NCI-H524 (cell line): Measurements from ENCODE around the gene PET100.

Experiments used
- DNase-seq, 2 experiments: peaks; one replicate each; lab custom pipeline; 2025; lab: John Stamatoyannopoulos, UW

Gene PET100

DNA sequence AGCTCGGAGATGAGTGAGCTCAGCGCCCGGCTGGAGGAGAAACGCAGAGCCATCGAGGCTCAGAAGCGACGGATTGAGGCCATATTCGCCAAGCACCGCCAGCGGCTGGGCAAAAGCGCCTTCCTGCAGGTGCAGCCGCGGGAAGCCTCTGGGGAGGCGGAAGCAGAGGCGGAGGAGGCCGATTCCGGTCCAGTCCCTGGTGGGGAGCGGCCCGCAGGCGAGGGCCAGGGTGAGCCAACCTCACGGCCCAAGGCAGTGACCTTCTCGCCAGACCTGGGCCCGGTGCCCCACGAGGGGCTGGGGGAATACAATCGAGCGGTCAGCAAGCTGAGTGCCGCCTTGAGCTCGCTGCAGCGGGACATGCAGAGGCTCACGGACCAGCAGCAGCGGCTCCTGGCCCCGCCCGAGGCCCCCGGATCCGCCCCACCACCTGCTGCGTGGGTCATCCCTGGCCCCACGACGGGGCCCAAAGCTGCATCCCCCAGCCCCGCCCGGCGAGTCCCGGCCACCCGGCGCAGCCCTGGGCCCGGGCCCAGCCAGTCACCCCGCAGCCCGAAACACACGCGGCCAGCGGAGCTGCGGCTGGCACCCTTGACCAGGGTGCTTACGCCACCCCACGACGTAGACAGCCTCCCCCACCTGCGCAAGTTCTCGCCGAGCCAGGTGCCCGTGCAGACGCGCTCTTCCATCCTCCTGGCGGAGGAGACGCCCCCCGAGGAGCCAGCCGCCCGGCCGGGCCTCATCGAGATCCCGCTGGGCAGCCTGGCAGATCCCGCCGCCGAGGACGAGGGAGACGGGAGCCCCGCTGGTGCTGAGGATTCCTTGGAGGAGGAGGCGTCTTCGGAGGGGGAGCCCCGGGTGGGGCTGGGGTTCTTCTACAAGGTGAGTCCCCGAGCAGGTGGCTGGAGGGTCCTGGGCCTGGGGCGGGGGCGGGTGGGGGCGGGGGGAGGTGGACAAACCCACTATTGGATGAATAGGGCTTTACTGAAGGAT, 17.0 kb upstream of the PET100 start:
- DNase-seq: no peak

DNA sequence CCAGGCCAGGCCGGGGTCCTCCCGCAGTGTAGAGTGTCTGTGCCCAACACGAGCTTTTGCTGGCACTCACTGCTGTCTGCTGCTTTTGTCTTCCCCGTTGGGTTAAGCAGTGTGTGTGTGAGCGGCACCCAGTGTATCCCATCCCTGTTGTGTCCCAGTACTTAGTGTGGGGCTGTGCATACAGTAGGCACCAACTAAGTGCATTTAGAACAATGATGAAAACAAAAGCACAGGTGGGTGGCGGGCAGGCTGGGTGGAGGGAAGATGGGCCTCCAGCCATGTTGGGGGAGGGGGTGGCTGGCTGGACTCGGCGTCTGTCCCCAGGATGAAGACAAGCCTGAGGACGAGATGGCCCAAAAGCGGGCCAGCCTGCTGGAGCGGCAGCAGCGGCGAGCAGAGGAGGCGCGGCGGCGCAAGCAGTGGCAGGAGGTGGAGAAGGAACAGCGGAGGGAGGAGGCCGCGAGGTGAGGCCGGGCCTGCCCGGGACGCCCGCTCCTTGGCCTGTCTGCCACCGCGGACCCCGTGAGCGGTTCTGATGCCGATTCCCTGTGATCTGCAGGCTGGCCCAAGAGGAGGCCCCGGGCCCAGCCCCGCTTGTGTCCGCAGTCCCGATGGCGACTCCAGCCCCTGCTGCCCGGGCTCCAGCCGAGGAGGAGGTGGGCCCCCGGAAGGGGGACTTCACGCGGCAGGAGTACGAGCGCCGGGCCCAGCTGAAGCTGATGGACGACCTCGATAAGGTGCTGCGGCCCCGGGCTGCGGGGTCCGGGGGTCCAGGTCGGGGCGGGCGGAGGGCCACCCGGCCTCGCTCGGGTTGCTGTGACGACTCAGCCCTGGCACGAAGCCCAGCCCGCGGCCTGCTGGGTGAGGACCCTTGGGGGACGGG, 14.5 kb upstream of the PET100 start:
- no peak for DNase-seq

GRCh38 chr19:7617172-7617571, 12.4 kb upstream of the PET100 start:
- DNase-seq: no peak

DNA sequence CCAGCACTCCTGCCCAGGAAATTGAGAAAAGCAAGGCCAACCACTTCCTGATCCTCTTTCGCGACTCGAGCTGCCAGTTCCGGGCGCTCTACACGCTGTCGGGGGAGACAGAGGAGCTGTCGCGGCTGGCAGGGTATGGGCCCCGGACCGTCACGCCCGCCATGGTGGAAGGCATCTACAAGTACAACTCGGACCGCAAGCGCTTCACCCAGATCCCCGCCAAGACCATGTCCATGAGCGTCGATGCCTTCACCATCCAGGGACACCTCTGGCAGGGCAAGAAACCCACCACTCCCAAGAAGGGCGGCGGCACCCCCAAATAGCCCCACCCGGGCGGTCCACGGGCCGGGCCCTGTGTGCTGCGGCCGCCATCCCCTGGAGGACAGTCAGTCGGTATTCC, 11.9 kb upstream of the PET100 start:
- no peak for DNase-seq

DNA sequence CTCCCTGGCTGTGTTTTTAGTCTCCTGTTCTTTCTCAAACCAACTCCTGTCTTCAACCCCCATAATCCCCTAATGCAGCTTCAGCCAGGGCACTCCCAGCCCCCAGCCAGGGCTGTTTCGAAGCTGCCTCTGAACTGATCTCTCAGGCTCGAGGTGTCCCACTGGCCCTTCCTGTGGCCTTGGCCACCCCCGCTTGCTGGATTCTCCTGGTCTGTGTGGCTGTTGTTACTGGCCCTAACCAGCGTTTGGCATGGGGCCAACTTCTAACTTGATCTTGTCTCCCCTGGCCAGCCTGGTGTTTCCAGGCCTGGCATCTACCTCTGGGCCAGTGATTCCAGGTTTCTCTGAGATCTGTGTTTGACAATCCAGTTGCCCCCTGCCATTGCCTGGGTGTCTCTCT, 11.2 kb upstream of the PET100 start:
- DNase-seq: no peak

- DNase-seq: peak in 1 of 2 experiments; percentile 45
Measured at GRCh38 chr19:7618771-7619510, 10.7 kb upstream of the PET100 start.

GRCh38 chr19:7619671-7620441, 9.7 kb upstream of the PET100 start:
- no peak for DNase-seq

GRCh38 chr19:7620442-7621412, 8.9 kb upstream of the PET100 start:
- DNase-seq: no peak

DNA sequence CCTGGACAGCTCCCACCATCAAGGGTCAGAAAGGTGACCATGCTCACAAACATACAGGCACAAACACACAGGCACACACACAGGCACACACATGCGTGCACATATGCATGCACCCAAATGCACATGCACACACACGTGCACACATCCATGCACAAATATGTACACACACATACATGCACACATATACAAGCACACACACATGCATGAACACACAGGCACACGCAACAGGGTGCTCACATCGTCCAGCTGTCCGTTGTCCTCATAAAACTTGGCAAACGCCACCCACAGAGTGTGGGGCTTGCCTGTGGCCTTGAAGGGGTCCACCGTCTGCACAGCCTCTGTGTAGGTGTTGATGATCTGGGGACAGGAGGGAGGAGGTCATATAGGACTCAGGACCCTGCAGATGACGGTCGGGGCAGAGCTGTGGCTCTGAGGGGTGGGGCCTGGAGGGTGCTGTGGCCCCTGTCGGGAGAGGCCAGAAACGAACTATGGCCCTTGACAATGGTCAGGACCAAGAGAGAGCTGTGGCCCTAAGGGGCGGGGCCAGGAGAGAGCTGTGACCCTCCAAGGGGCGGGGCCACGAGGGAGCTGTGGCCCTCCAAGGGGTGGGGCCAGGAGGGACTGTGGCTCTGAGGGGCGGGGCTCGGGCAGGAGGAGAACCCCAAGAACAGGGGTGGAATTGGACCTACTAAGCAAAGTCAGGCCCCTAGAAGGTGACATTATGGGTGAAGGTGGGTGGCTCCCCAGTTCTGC, 6.5 kb upstream of the PET100 start:
- no peak for DNase-seq

- no peak for DNase-seq
Measured at GRCh38 chr19:7623725-7624603, 5.6 kb upstream of the PET100 start.

- no peak for DNase-seq
Measured at GRCh38 chr19:7624810-7625209, 4.8 kb upstream of the PET100 start.

- no peak for DNase-seq
Measured at GRCh38 chr19:7625763-7626372, 3.7 kb upstream of the PET100 start.

- no peak for DNase-seq
Measured at GRCh38 chr19:7627166-7627565, 2.4 kb upstream of the PET100 start.

GRCh38 chr19:7628589-7629311, 843 bp upstream of the PET100 start:
- DNase-seq: no peak

- DNase-seq: no peak
Measured at GRCh38 chr19:7631577-7631976, 2.0 kb downstream of the PET100 start.

GRCh38 chr19:7632340-7633203, 3.0 kb downstream of the PET100 start:
- DNase-seq: no peak
